WERI-Rb-1 (cell line): Measurements from ENCODE around the gene CHKA.
"Not testable (repeated sequence)": the region's sequence is repeated elsewhere in the genome, so short reads cannot be mapped to it uniquely, and the experiment has no call there.

Experiments used
- DNase-seq: peaks from one replicate; pipeline ENCODE4 v3.0.0-alpha.2; 2020
- H3K27ac ChIP-seq: fragments of 250-450 bp; sonication (Bioruptor Pico); 2 replicates; pipeline ENCODE4 v1.5.1; 2020; ENCODE audit warnings: mild to moderate bottlenecking, moderate library complexity
- H3K27me3 ChIP-seq: fragments of 250-450 bp; sonication (Bioruptor Pico); 2 replicates; pipeline ENCODE4 v1.5.1; 2021; ENCODE audit warnings: mild to moderate bottlenecking, low read depth, moderate library complexity; ENCODE audit not compliant: insufficient read depth, severe bottlenecking
- H3K36me3 ChIP-seq: fragments of 250-450 bp; sonication (Bioruptor Pico); 2 replicates; pipeline ENCODE4 v1.5.1; 2020; ENCODE audit warnings: mild to moderate bottlenecking, moderate library complexity
- H3K4me3 ChIP-seq: 2 replicates; pipeline ENCODE4 v1.5.1; 2011; ENCODE audit warnings: low read depth, mild to moderate bottlenecking, control low read depth, low read length
- H3K9me3 ChIP-seq: fragments of 250-450 bp; sonication (Bioruptor Pico); 2 replicates; pipeline ENCODE4 v1.5.1; 2021; ENCODE audit warnings: mild to moderate bottlenecking, moderate library complexity; ENCODE audit not compliant: severe bottlenecking
- TF ChIP-seq, protein P1 (sequence below): IDR thresholded peaks from 2 replicates; pipeline ENCODE4 v1.5.1; 2011; ENCODE audit warnings: low read depth, mild to moderate bottlenecking, control low read depth, inconsistent platforms, low read length

The CHKA gene

GRCh38 chr11:68106165-68106940 lies 14.8 kb downstream of the CHKA start:
- no peaks in the 10 kb centered on the region for H3K36me3 ChIP-seq
- H3K27me3 ChIP-seq: no peaks in the 10 kb centered on the region
- TF ChIP-seq, protein P1, sequence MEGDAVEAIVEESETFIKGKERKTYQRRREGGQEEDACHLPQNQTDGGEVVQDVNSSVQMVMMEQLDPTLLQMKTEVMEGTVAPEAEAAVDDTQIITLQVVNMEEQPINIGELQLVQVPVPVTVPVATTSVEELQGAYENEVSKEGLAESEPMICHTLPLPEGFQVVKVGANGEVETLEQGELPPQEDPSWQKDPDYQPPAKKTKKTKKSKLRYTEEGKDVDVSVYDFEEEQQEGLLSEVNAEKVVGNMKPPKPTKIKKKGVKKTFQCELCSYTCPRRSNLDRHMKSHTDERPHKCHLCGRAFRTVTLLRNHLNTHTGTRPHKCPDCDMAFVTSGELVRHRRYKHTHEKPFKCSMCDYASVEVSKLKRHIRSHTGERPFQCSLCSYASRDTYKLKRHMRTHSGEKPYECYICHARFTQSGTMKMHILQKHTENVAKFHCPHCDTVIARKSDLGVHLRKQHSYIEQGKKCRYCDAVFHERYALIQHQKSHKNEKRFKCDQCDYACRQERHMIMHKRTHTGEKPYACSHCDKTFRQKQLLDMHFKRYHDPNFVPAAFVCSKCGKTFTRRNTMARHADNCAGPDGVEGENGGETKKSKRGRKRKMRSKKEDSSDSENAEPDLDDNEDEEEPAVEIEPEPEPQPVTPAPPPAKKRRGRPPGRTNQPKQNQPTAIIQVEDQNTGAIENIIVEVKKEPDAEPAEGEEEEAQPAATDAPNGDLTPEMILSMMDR: no peak
- H3K4me3 ChIP-seq: no peak overlapping the region
- H3K9me3 ChIP-seq: peaks cover 3% of the 10 kb centered on the region
- no peak for DNase-seq
- no peak overlapping the region for H3K27ac ChIP-seq

GRCh38 chr11:68099474-68100405 lies 21.4 kb downstream of the CHKA start:
- H3K27me3 ChIP-seq: no peaks in the 10 kb centered on the region
- peaks cover 3% of the 10 kb centered on the region for H3K9me3 ChIP-seq
- no peak for DNase-seq
- no peak overlapping the region for H3K4me3 ChIP-seq
- TF ChIP-seq, protein P1: no peak
- H3K36me3 ChIP-seq: no peaks in the 10 kb centered on the region; the same call in none of the 2 replicates
- no peak overlapping the region for H3K27ac ChIP-seq

DNA sequence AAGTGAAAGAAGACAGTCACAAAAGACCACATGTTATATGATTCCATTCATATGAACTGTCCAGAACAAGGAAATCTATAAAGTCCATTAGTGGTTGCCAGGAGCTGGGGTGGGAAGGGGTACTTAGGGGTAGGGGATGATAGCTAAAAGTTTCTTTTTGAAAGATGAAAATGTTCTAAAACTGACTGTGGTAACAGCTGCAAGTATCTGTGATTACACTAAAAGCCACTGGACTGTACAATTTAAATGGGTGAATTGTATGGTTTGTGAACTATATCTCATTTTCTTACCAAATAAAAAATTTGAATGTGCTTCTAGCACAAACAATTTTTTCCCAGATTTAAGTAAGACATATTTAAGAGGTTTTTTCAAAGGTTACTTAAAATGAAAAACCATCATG lies 22.1 kb downstream of the CHKA start:
- H3K36me3 ChIP-seq: no peaks in the 10 kb centered on the region; the same call in none of the 2 replicates
- TF ChIP-seq, protein P1: no peak
- H3K27ac ChIP-seq: no peak overlapping the region
- no peak overlapping the region for H3K4me3 ChIP-seq
- no peaks in the 10 kb centered on the region for H3K27me3 ChIP-seq
- peaks cover 3% of the 10 kb centered on the region for H3K9me3 ChIP-seq
- no peak for DNase-seq

- Histone ChIP-seq H3K27ac (no peak overlapping the region), H3K9me3 (no peaks in the 10 kb centered on the region), H3K36me3 (no peaks in the 10 kb centered on the region; the same call in none of the 2 replicates), H3K27me3 (no peaks in the 10 kb centered on the region), H3K4me3 (no peak overlapping the region)
- DNase-seq: no peak
- TF ChIP-seq, protein P1: no peak
These were observed 24.2 kb downstream of the CHKA start for GRCh38 chr11:68096962-68097361.

DNA sequence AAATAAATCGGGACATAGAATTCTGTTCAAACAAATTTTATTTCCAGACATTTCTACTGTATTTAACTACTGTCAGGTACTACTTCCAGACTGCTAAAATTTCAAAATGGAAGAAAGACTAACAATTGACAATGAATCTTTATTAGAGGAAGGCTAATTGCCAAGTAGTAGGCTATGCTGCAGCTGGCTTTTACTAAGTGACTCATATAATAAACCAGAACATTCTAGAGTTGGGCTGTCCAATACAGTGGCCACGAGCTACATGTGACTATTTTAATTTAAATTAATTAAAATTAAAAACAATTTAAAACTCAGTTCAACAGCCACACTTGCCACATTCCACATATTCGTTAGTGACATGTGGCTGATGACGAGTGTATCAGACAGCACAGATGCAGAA lies 27.6 kb downstream of the CHKA start:
- Histone ChIP-seq H3K27ac (no peak overlapping the region), H3K36me3 (no peaks in the 10 kb centered on the region; the same call in none of the 2 replicates), H3K9me3 (no peaks in the 10 kb centered on the region), H3K4me3 (no peak overlapping the region), H3K27me3 (no peaks in the 10 kb centered on the region)
- DNase-seq: no peak
- TF ChIP-seq, protein P1: no peak

GRCh38 chr11:68092946-68093345 lies 28.2 kb downstream of the CHKA start:
- not testable (repeated sequence) for H3K36me3 ChIP-seq, H3K27me3 ChIP-seq

More at GRCh38 chr11:68092946-68093345, 28.2 kb downstream of the CHKA start:
- DNase-seq, H3K9me3 ChIP-seq, H3K4me3 ChIP-seq, H3K27ac ChIP-seq: not testable (repeated sequence)
